ENCODE measurements around the gene TNPO2. TPM values are rescaled to one million over a fixed set of nuclear protein-coding genes. Genes with fewer than 3 reads are reported as not detected.
A peak's percentile ranks its signal among the peaks of the same experiment; 100 is the strongest.

The TNPO2 gene
- total and polyA plus RNA-seq, 2 of the 13 experiments (the other 11 are each of a cell fraction or from before 2014, with no cell fraction given) = 31.7 to 61.0 TPM

GRCh38 chr19:12733369-12734214, 9.9 kb upstream of the TNPO2 start (continued):
- TF ChIP-seq RNF219 (CRISPR knock-in tag; IDR thresholded peaks at IDR 0.05) = no peak
- no peak for TF ChIP-seq GFI1 (CRISPR knock-in tag; IDR thresholded peaks at IDR 0.05; ENCODE audit: borderline replicate concordance)
- TF ChIP-seq ZNF589 (CRISPR knock-in tag; conservative IDR thresholded peaks at IDR 0.05) = no peak
- TF ChIP-seq ELF4 (CRISPR knock-in tag; IDR thresholded peaks at IDR 0.05; ENCODE audit: borderline replicate concordance) = no peak
- no peak for TF ChIP-seq ZNF674 (CRISPR knock-in tag; IDR thresholded peaks at IDR 0.05; ENCODE audit: low read depth)
- TF ChIP-seq NFE2L1 (CRISPR knock-in tag; IDR thresholded peaks at IDR 0.05; ENCODE audit: borderline replicate concordance) = no peak
- peak in 1 of 2 experiments; percentile 20; a peak in 1 of 4 replicates for TF ChIP-seq HMGXB4 (CRISPR knock-in tag; IDR thresholded peaks at IDR 0.05; ENCODE audit: borderline replicate concordance in 1 of 2, low read depth in 1 of 2)
- TF ChIP-seq TGIF2 (CRISPR knock-in tag; IDR thresholded peaks at IDR 0.05) = 0 out of 2 replicates have a peak, but pooled peaks have one; percentile 11
- peak; percentile 57; the same call in 1 of the 2 replicates for TF ChIP-seq ZNF614 (CRISPR knock-in tag; IDR thresholded peaks at IDR 0.05; ENCODE audit: borderline replicate concordance)
- TF ChIP-seq ZFP36L1 (CRISPR knock-in tag; IDR thresholded peaks at IDR 0.05) = no peak
- no peak for TF ChIP-seq CHD2 (IDR thresholded peaks at IDR 0.05; ENCODE audit: low read depth, low read length)
- TF ChIP-seq ZFX (CRISPR knock-in tag; IDR thresholded peaks at IDR 0.05; ENCODE audit: low read depth) = no peak
- no peak for TF ChIP-seq FOXO4 (CRISPR knock-in tag; conservative IDR thresholded peaks at IDR 0.05)
- TF ChIP-seq MTA3 (CRISPR knock-in tag; IDR thresholded peaks at IDR 0.05) = no peak
- no peak for TF ChIP-seq BRF2 (CRISPR knock-in tag; IDR thresholded peaks at IDR 0.05)
- no peak for TF ChIP-seq FOXM1 (CRISPR knock-in tag; IDR thresholded peaks at IDR 0.05)
- TF ChIP-seq U2AF2 (IDR thresholded peaks at IDR 0.05; ENCODE audit: low read depth, low read length) = no peak
- no peak for TF ChIP-seq HNRNPLL (IDR thresholded peaks at IDR 0.05; ENCODE audit: low read depth, low read length, poor library complexity, severe bottlenecking)
- peak; percentile 52 for TF ChIP-seq HNF4A (CRISPR knock-in tag; IDR thresholded peaks at IDR 0.05)
- no peak for TF ChIP-seq ZSCAN25 (CRISPR knock-in tag; IDR thresholded peaks at IDR 0.05)
